MCF 10A (cell line): ENCODE measurements around the gene SDK1. TPM values are rescaled to one million over a fixed set of nuclear protein-coding genes. Genes with fewer than 3 reads are reported as not detected.

Experiments
- BruUV-seq: library from RNA; stranded (reverse); fragments of 400-500 nt; replicated peaks from 2 replicates; lab custom pipeline; 2021; lab: Mats Ljungman, UMichigan
- CTCF ChIA-PET: fragments of 300-600 bp; sonication (Branson Sonifier 250); formaldehyde crosslinking; extraction: SDS; loops from one replicate; lab custom pipeline; 2021; ENCODE audit warnings: antibody characterized with exemption, inconsistent platforms; lab: Yijun Ruan, JAX
- POLR2A ChIA-PET: fragments of 300-600, 350-650 bp; sonication (Branson Sonifier 250); formaldehyde crosslinking; extraction: SDS; loops from one replicate; lab custom pipeline; 2020; ENCODE audit warnings: antibody characterized with exemption, inconsistent platforms; lab: Yijun Ruan, JAX
- DNase-seq: peaks from one replicate; pipeline ENCODE4 v3.0.0-alpha.2; 2018; ENCODE audit not compliant: unreplicated experiment
- H3K27ac Mint-ChIP-seq: one replicate; pipeline ENCODE4 v1.8.0; 2022; ENCODE audit warnings: mild to moderate bottlenecking, low read depth, mixed read lengths; ENCODE audit not compliant: unreplicated experiment
- H3K27me3 Mint-ChIP-seq: one replicate; pipeline ENCODE4 v1.8.0; 2022; ENCODE audit warnings: mixed read lengths; ENCODE audit not compliant: insufficient read depth, unreplicated experiment
- H3K36me3 Mint-ChIP-seq: one replicate; pipeline ENCODE4 v1.8.0; 2022; ENCODE audit warnings: mild to moderate bottlenecking, moderate library complexity, mixed read lengths; ENCODE audit not compliant: insufficient read depth, unreplicated experiment
- H3K4me1 Mint-ChIP-seq: one replicate; pipeline ENCODE4 v1.8.0; 2022; ENCODE audit warnings: mixed read lengths; ENCODE audit not compliant: insufficient read depth, unreplicated experiment
- H3K4me3 Mint-ChIP-seq: one replicate; pipeline ENCODE4 v1.8.0; 2022; ENCODE audit warnings: mild to moderate bottlenecking, moderate library complexity, mixed read lengths; ENCODE audit not compliant: unreplicated experiment
- H3K9me3 Mint-ChIP-seq: one replicate; pipeline ENCODE4 v1.8.0; 2022; ENCODE audit warnings: mixed read lengths; ENCODE audit not compliant: unreplicated experiment
- CTCF ChIP-seq: fragments of 200-600 bp; IDR thresholded peaks from one replicate; pipeline ENCODE4 v1.8.0; 2022; ENCODE audit warnings: antibody characterized with exemption, mild to moderate bottlenecking; ENCODE audit not compliant: unreplicated experiment
- intact Hi-C: fragments of 100-400 bp; cut with micrococcal nuclease; formaldehyde crosslinking; loops from 2 replicates; pipeline ENCODE4 v1.14.1; 2022
- total RNA-seq: library from RNA; stranded (reverse); gene quantifications from 2 replicates; pipeline ENCODE4 v1.2.3, GENCODE V29; 2022

The SDK1 gene
- total RNA-seq, 1 experiment from 2014 or later, result 3.3 TPM

DNA sequence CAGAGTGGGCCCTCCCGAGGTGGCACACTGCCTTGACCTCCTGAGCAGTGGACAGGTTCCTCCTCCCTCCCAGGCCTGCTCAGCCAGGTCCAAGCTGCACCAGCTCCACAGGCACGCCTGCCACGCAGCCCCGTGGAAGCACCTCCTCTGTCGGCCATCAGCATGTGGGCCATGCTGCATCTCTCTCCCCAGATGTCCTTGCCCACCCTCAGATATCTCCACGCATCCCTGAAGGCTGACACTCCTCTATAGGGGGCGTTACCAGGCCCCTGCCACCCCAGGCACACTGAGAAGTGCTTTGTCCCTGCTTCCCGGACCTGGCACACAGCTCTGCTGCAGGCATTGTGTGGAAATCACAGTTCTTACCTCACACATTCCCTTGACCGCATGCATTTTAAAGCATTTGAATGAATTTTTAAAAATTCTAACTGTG is 598.5 kb downstream of the SDK1 start:
- no peaks in the 10 kb centered on the region for H3K36me3 Mint-ChIP-seq
- ChIA-PET CTCF (interaction anchor here (0.6 kb wide), 1 partner anchor 579 kb away, joined by 5 read pairs; no protein-coding TSS in a partner anchor), POLR2A (interaction anchor here (0.8 kb wide), 1 partner anchor 64 kb away, joined by 3 read pairs; no protein-coding TSS in a partner anchor)
- no TSS peak for BruUV-seq
- H3K27ac Mint-ChIP-seq, result no peak overlapping the region
- no peaks in the 10 kb centered on the region for H3K9me3 Mint-ChIP-seq
- no peak for DNase-seq
- no peak for TF ChIP-seq CTCF
- H3K4me1 Mint-ChIP-seq, result peaks cover 15% of the 10 kb centered on the region
- no peaks in the 10 kb centered on the region for H3K27me3 Mint-ChIP-seq
- intact Hi-C loops, result loop anchor here (5.0 kb wide), 1 partner anchor 497 kb away; no protein-coding TSS in a partner anchor
- no peak overlapping the region for H3K4me3 Mint-ChIP-seq

GRCh38 chr7:3908153-3908552 is 607.1 kb downstream of the SDK1 start:
- DNase-seq, result no peak
- TF ChIP-seq CTCF, result no peak
- Mint-ChIP-seq H3K36me3 (peaks cover 5% of the 10 kb centered on the region), H3K9me3 (no peaks in the 10 kb centered on the region), H3K27me3 (no peaks in the 10 kb centered on the region), H3K4me1 (peaks cover 11% of the 10 kb centered on the region), H3K27ac (no peak overlapping the region), H3K4me3 (no peak overlapping the region)
- intact Hi-C loops, result no loop called here
- ChIA-PET CTCF (interaction anchor here (0.6 to 2.0 kb wide), 3 partner anchors 14 to 754 kb away, joined by 3 to 5 read pairs (median 4); no protein-coding TSS in a partner anchor), POLR2A (no interaction called here)
- no TSS peak for BruUV-seq

DNA sequence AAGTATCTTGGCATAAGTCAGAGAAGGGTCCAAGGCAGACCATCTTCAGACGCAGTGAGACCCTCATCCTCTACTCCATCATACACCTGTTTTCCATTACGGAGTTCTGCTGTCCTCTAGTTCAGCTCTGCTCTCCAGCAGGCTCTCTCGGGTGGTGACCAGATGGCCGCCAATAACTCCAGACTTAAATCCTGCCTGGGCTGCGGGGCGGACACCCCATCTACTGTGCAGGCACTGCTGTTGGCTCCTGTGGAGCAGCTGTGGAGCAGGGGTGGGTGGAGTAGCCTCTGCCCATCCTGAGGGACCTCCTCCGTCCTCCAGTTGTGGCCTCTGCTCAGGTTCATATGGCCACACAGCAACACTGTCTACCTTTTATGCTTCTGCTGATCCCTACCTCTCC is 608.1 kb downstream of the SDK1 start:
- Mint-ChIP-seq H3K36me3 (peaks cover 6% of the 10 kb centered on the region), H3K27ac (no peak overlapping the region), H3K9me3 (peaks cover 5% of the 10 kb centered on the region), H3K27me3 (no peaks in the 10 kb centered on the region), H3K4me1 (peaks cover 18% of the 10 kb centered on the region), H3K4me3 (no peak overlapping the region)
- intact Hi-C loops, result no loop called here
- TF ChIP-seq CTCF, result no peak
- DNase-seq, result no peak
- no TSS peak for BruUV-seq
- ChIA-PET POLR2A (no interaction called here), CTCF (interaction anchor here (0.6 to 0.9 kb wide), 2 partner anchors 12 to 569 kb away, joined by 3 to 4 read pairs; no protein-coding TSS in a partner anchor)

DNA sequence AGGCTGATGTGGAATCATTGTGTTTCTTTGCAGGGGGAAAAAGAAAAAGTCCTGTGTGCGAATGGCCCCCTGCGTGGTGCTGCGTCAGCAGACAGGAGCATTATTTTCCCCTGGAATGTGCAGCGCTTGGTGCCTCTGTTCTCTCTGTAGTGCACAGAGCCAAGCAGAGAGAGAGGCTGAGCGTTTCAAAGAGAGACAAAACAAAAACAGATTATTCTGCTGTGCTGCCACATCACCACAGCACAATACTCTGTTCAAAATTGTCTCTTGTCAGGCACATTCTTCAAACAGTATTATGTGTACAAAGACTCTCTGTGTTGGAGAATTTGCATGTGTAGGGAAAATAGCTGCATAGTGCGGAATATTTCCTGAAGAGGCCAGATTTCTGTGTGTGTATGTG is 609.0 kb downstream of the SDK1 start:
- no peak for DNase-seq
- TF ChIP-seq CTCF, result no peak
- CTCF ChIA-PET, result interaction anchor here (0.5 to 0.9 kb wide), 2 partner anchors 13 to 1022 kb away, joined by 3 to 4 read pairs; no protein-coding TSS in a partner anchor
- no peak overlapping the region for H3K4me3 Mint-ChIP-seq
- intact Hi-C loops, result no loop called here
- peaks cover 5% of the 10 kb centered on the region for H3K9me3 Mint-ChIP-seq
- peaks cover 23% of the 10 kb centered on the region for H3K4me1 Mint-ChIP-seq
- no peaks in the 10 kb centered on the region for H3K27me3 Mint-ChIP-seq
- POLR2A ChIA-PET, result interaction anchor here (0.6 to 1.0 kb wide), 2 partner anchors 203 to 477 kb away, joined by 3 read pairs; no protein-coding TSS in a partner anchor
- peaks cover 10% of the 10 kb centered on the region for H3K36me3 Mint-ChIP-seq
- no TSS peak for BruUV-seq
- H3K27ac Mint-ChIP-seq, result no peak overlapping the region
